Stimulated activated memory B cell treated with anti-CD40 and anti-IgM and Interleukin-4, amounts not matched to agents 10 μg/mL and 1 μg/mL and 100 μg/mL, for 72 hours (primary cell): ENCODE data around the gene POU2AF2.
"Not testable (repeated sequence)": the region's sequence is repeated elsewhere in the genome, so short reads cannot be mapped to it uniquely, and the experiment has no call there.

Experiments
- ATAC-seq: fragments of 150-1000 bp; cut with Tn5 transposase; 2 replicates; pipeline ENCODE4 v1.10.0; 2021
- H3K27ac Mint-ChIP-seq: one replicate; pipeline ENCODE4 v1.8.0; 2022; ENCODE audit warnings: mild to moderate bottlenecking, mixed read lengths
- H3K27me3 Mint-ChIP-seq: one replicate; pipeline ENCODE4 v1.8.0; 2022; ENCODE audit warnings: mixed read lengths
- H3K36me3 Mint-ChIP-seq: one replicate; pipeline ENCODE4 v1.8.0; 2022; ENCODE audit warnings: mixed read lengths
- H3K4me1 Mint-ChIP-seq: one replicate; pipeline ENCODE4 v1.8.0; 2022; ENCODE audit warnings: mixed read lengths
- H3K4me3 Mint-ChIP-seq: one replicate; pipeline ENCODE4 v1.8.0; 2022; ENCODE audit warnings: mild to moderate bottlenecking, moderate library complexity, mixed read lengths
- H3K9me3 Mint-ChIP-seq: one replicate; pipeline ENCODE4 v1.8.0; 2022; ENCODE audit warnings: mixed read lengths

The POU2AF2 gene, protein sequence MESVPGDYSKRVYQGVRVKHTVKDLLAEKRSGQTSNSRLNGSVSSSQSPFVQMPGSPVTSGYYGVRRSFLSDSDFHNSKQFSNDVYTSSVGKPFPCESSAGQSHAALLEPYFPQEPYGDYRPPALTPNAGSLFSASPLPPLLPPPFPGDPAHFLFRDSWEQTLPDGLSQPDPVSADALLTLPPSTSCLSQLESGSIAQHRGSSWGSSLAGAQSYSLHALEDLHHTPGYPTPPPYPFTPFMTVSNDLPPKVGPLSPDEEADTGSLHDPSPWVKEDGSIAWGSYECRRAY

DNA sequence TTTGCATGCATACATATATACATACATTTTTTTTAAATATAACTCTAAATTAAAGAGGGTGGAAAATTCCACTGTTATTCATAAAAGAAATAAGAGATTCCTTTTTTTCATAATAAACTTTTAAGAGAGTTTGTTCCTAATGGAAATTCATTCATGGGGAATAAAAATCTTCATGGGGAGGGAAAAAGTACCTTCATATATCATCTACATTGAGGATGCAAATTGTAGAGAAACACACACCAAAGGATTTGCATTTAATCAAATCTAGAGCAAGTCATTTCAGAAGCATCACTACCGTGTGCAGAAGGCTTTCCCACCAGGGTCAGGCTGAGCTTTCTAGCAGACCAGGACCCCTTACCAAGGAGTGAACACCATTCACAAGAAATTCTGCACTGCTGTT lies at the start of gene POU2AF2:
POU2AF2 (plus strand) TSS at position 301 of the 400 bp plus-strand sequence. CDS start 129 bp downstream, outside the sequence.
- peaks cover 30% of the 10 kb centered on the region for H3K27me3 Mint-ChIP-seq
- no peaks in the 10 kb centered on the region for H3K4me1 Mint-ChIP-seq
- no peak for ATAC-seq
- H3K36me3 Mint-ChIP-seq: no peaks in the 10 kb centered on the region
- H3K4me3 Mint-ChIP-seq: no peak within 1 kb of the TSS
- no peaks in the 10 kb centered on the region for H3K9me3 Mint-ChIP-seq
- H3K27ac Mint-ChIP-seq: no peak within 1 kb of the TSS

GRCh38 chr11:111200010-111200534 lies 45.5 kb upstream of the POU2AF2 start:
- Mint-ChIP-seq H3K4me3 (no peak overlapping the region), H3K9me3 (no peaks in the 10 kb centered on the region), H3K4me1 (peaks cover 18% of the 10 kb centered on the region), H3K27me3 (no peaks in the 10 kb centered on the region), H3K36me3 (no peaks in the 10 kb centered on the region), H3K27ac (peak overlapping the region; percentile 7)
- ATAC-seq: no peak

DNA sequence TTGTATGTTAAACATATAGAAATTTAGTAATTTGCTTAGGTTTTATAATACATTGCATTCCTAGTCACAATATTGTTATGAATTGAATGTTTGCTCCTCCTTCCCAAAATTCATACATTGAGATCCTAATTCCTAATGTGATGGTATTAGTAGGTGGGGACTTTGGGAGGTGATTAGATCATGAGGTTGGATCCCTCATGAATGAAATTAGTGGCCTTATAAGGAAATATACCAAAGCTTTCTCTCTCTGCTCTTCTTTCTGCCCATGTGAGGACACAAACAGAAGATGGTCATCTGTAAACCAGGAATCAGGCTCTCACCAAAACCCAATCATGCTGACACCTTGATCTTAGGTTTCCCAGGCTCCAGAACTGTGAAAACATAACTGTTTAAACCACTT lies 41.3 kb upstream of the POU2AF2 start:
- Mint-ChIP-seq H3K9me3 (no peaks in the 10 kb centered on the region), H3K27me3 (no peaks in the 10 kb centered on the region), H3K4me3 (no peak overlapping the region), H3K36me3 (no peaks in the 10 kb centered on the region), H3K27ac (peak overlapping the region; percentile 4), H3K4me1 (peaks cover 26% of the 10 kb centered on the region)
- ATAC-seq: no peak

GRCh38 chr11:111205632-111206385 lies 39.7 kb upstream of the POU2AF2 start:
- peaks cover 18% of the 10 kb centered on the region for H3K4me1 Mint-ChIP-seq

DNA sequence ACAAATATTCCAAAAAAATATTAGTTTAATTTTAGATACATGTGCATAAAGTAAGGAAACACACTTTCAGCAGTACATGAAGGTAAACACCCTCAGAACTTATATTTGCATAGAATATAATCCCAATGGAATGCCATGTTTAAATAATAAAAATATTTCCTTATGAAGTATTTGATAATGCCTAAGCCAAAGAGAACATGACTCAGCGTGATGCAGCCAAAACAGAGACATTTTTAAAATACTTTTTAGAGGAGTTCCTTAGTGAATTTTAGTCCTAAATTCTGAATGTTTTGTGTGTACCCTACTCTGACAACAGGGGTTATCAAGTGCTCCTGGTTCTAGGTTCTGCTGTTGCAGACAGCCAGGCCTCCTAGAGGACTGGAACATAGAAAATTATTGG lies 39.1 kb upstream of the POU2AF2 start:
- no peaks in the 10 kb centered on the region for H3K9me3 Mint-ChIP-seq
- H3K27ac Mint-ChIP-seq: no peak overlapping the region
- no peak for ATAC-seq
- H3K4me1 Mint-ChIP-seq: peaks cover 18% of the 10 kb centered on the region
- H3K27me3 Mint-ChIP-seq: no peaks in the 10 kb centered on the region
- no peaks in the 10 kb centered on the region for H3K36me3 Mint-ChIP-seq
- no peak overlapping the region for H3K4me3 Mint-ChIP-seq

More at GRCh38 chr11:111205632-111206385, 39.7 kb upstream of the POU2AF2 start:
- Mint-ChIP-seq H3K27me3 (no peaks in the 10 kb centered on the region), H3K27ac (peak overlapping the region; percentile 19), H3K36me3 (no peaks in the 10 kb centered on the region), H3K9me3 (no peaks in the 10 kb centered on the region), H3K4me3 (no peak overlapping the region)
- peak; percentile 43 for ATAC-seq

DNA sequence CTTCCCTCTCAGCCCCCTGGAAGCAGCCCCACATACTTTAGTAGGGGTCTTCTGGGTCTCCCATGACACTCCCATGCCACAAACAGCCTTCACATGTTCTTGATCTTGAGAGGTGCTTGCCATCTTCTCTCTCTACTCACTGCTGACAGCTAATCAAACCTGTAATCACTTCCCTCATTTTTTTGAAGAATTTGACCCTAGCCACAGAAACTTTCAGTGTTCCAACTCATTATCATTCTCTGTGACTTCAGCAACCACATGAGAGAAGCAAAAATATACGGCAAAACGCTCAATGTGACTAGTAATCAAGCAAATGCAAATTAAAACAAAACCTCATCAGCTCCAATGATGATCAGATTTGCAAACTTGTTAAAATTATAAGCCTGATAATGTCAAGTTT lies 38.3 kb upstream of the POU2AF2 start:
- no peak for ATAC-seq
- H3K27ac Mint-ChIP-seq: peak overlapping the region; percentile 28
- peaks cover 18% of the 10 kb centered on the region for H3K4me1 Mint-ChIP-seq
- H3K36me3 Mint-ChIP-seq: no peaks in the 10 kb centered on the region
- no peaks in the 10 kb centered on the region for H3K9me3 Mint-ChIP-seq
- H3K27me3 Mint-ChIP-seq: no peaks in the 10 kb centered on the region
- H3K4me3 Mint-ChIP-seq: no peak overlapping the region

DNA sequence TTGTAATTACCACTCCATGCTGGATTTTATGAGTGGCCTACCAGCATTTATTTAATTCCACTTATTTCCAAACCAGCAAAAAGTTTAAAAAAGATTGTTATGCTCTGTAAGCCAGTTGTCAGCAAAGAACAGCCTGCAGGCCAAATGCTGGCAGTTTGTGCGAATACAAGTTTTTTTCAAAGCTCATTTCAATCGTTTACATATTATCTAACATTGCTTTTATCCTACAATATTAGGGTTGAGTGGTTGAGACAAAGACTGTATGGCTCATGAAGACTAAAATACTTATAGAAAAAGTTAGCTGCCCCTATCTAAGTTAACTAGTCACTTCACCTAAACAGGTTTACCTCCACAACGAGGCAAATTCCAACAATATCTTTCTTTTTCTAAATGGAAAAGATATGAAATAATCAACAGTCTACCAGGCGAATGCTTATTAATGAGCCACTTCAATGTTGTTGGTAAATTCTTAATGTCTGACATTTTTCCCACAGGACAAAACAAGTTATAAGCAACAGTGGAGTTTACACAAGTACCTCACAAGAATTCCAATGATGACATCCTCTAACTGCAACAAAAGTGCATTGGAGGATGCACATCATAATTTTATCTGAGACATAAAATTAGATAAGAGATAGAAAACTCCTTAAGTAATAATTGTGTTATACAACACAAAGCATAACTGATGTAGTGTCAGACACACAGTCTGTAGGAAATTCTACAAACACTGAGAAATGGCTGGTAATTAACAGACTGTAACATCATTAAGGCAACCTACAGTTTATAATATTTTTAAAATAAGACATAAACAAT lies 35.8 kb upstream of the POU2AF2 start:
- Mint-ChIP-seq H3K27ac (no peak overlapping the region), H3K36me3 (no peaks in the 10 kb centered on the region), H3K9me3 (no peaks in the 10 kb centered on the region), H3K4me1 (peaks cover 8% of the 10 kb centered on the region), H3K4me3 (no peak overlapping the region), H3K27me3 (no peaks in the 10 kb centered on the region)
- no peak for ATAC-seq

GRCh38 chr11:111213256-111213655 lies 32.3 kb upstream of the POU2AF2 start:
- Mint-ChIP-seq H3K4me1 (peaks cover 14% of the 10 kb centered on the region), H3K4me3 (no peak overlapping the region), H3K27me3 (no peaks in the 10 kb centered on the region), H3K36me3 (no peaks in the 10 kb centered on the region), H3K27ac (no peak overlapping the region), H3K9me3 (peaks cover 7% of the 10 kb centered on the region)
- ATAC-seq: no peak

GRCh38 chr11:111220721-111221120 lies 24.8 kb upstream of the POU2AF2 start:
- no peaks in the 10 kb centered on the region for H3K36me3 Mint-ChIP-seq
- no peak overlapping the region for H3K4me3 Mint-ChIP-seq
- H3K27me3 Mint-ChIP-seq: no peaks in the 10 kb centered on the region
- H3K9me3 Mint-ChIP-seq: peaks cover 10% of the 10 kb centered on the region
- H3K27ac Mint-ChIP-seq: no peak overlapping the region
- ATAC-seq: no peak
- H3K4me1 Mint-ChIP-seq: peaks cover 28% of the 10 kb centered on the region

DNA sequence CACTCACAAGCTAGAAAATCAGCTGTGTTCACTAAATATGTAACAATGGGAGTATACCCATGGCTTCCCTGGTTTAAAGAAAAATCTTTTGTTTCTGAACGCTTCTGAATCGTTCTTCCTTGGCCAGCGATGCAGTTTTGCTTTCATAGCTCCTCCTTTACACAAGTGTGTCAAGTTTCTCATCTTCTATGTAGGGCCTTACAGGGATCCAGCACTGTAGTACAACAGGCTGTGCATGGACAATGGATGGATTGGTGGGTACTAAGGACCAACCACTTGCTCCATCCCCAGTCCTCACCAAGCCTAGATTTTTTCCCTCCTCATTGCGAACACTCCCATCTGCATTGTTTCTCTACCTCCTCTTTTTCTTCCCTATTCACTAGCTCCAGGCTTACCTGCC lies 24.3 kb upstream of the POU2AF2 start:
- H3K27ac Mint-ChIP-seq: no peak overlapping the region
- peaks cover 24% of the 10 kb centered on the region for H3K4me1 Mint-ChIP-seq
- no peak for ATAC-seq
- H3K36me3 Mint-ChIP-seq: no peaks in the 10 kb centered on the region
- peaks cover 7% of the 10 kb centered on the region for H3K9me3 Mint-ChIP-seq
- no peak overlapping the region for H3K4me3 Mint-ChIP-seq
- H3K27me3 Mint-ChIP-seq: no peaks in the 10 kb centered on the region

- not testable (repeated sequence) for H3K27me3 Mint-ChIP-seq, H3K36me3 Mint-ChIP-seq, H3K9me3 Mint-ChIP-seq, ATAC-seq, H3K27ac Mint-ChIP-seq
- Mint-ChIP-seq H3K4me3 (peak overlapping the region; percentile 32), H3K4me1 (peaks cover 19% of the 10 kb centered on the region)
Measured at GRCh38 chr11:111221936-111222335, 23.6 kb upstream of the POU2AF2 start.

DNA sequence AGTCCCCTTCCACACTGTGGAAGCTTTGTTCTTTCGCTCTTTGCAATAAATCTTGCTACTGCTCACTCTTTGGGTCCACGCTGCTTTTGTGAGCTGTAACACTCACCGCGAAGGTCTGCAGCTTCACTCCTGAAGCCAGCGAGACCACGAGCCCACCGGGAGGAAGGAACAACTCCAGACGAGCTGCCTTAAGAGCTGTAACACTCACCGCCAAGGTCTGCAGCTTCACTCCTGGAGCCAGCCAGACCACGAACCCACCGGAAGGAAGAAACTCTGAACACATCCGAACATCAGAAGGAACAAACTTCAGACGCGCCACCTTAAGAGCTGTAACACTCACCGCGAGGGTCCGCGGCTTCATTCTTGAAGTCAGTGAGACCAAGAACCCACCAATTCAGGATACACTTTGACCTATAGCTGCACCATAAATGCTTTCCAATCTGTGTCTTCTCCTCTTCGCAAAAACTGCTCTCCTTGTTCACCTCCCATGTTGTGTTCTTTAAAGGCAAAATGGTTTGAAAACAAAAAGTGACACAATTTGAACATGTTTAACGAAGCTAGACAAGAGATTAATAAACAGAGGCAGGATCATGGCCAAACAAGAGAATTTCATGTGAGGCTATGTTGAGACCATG lies 22.6 kb upstream of the POU2AF2 start:
- not testable (repeated sequence) for H3K36me3 Mint-ChIP-seq, ATAC-seq, H3K27me3 Mint-ChIP-seq, H3K9me3 Mint-ChIP-seq
- Mint-ChIP-seq H3K4me3 (peak overlapping the region; percentile 80), H3K4me1 (peaks cover 18% of the 10 kb centered on the region), H3K27ac (peak overlapping the region; percentile 74)

- no peak overlapping the region for H3K4me3 Mint-ChIP-seq
- H3K36me3 Mint-ChIP-seq: no peaks in the 10 kb centered on the region
- peak overlapping the region; percentile 9 for H3K27ac Mint-ChIP-seq
- H3K4me1 Mint-ChIP-seq: peaks cover 31% of the 10 kb centered on the region
- no peaks in the 10 kb centered on the region for H3K27me3 Mint-ChIP-seq
- H3K9me3 Mint-ChIP-seq: peaks cover 5% of the 10 kb centered on the region
- no peak for ATAC-seq
Measured at GRCh38 chr11:111225881-111226280, 19.6 kb upstream of the POU2AF2 start.

DNA sequence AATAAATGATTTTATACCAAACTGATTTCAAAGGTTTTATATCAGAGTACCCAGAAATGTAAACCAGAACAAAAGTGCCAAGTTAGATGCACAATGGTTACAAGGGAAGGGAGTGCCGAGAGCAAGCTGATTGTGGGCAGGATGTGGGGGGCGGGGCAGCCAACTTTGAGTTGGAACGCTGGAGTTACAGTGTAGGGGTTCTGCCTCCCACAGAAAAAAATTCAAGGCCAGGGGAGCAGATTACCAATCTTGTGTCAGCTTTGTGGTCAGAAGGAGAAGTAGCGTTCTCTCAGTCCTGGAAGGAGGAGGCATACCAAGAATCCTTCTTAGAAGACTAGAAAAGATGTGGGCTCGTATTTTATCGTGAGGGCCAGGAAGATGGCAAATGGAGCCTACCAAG lies 15.9 kb upstream of the POU2AF2 start:
- H3K4me1 Mint-ChIP-seq: peaks cover 32% of the 10 kb centered on the region
- no peak overlapping the region for H3K4me3 Mint-ChIP-seq
- no peaks in the 10 kb centered on the region for H3K27me3 Mint-ChIP-seq
- H3K27ac Mint-ChIP-seq: peak overlapping the region; percentile 8
- no peak for ATAC-seq
- peaks cover 5% of the 10 kb centered on the region for H3K9me3 Mint-ChIP-seq
- no peaks in the 10 kb centered on the region for H3K36me3 Mint-ChIP-seq

- Mint-ChIP-seq H3K4me3 (no peak overlapping the region), H3K4me1 (peaks cover 32% of the 10 kb centered on the region), H3K27me3 (no peaks in the 10 kb centered on the region), H3K36me3 (no peaks in the 10 kb centered on the region), H3K9me3 (peaks cover 3% of the 10 kb centered on the region), H3K27ac (no peak overlapping the region)
- ATAC-seq: peak; percentile 60
Measured at GRCh38 chr11:111230122-111230465, 15.4 kb upstream of the POU2AF2 start.
